ENCODE data around the gene PTPRU.

Gene PTPRU

DNA sequence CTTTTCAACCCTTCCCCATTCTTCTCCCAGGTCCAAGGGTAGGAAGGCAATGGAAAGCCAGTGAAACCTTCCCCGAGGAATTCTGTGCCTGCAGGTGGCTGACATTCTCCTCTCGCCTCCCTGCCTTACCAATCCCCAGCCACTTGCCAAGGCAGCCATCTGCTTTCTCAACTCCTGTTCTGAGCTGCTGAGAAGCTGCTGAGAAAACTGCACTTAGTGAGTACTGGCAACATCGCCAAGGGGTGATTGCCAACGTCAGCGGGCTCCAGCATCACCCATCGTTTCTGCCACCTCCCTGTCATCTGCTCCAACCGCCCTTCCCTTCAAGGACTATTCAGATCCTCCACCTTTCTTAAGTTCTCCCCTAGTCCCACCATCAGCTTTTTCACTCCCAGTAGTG, 106.0 kb downstream of the PTPRU start:
- DNase-seq: no peak

DNA sequence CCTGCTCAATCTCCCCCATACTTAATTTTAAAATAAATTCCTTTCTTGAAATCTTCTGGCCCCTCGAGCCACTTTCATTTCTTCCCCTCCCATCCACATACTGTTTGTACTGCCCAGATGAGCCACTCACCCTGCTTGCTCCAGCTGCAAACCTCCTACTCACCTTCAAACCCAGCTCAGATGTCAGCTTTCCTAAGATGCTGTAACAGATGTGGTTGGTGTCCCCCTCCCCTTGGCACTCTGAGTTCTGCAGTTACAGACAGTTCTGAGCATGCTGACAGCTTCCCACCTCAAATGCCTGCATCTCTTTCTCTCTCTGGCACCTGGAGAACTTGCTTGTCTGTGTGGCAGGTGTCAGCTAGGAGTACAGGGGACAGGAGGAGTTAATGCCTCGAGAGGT, 106.7 kb downstream of the PTPRU start:
- DNase-seq: no peak

DNA sequence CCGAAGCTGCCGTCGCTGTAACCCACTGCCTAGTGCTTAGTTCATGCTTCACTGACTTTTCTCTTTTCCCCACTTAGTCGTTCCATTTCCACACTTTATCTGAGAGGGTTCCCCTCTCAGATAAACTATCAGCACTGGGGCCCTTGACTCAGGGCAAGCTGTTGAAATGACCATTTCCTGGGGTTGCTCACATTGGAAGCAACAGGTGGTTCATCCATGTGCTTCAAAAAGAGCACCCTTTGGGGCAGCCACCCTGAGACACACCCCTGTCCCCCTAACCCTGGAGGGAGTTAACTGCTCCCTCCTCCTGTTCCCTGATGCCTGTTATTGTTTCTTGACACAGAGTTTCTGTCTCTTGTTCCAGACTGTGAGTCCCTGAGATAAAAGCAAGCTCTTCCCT, 107.2 kb downstream of the PTPRU start:
- DNase-seq: no peak

DNA sequence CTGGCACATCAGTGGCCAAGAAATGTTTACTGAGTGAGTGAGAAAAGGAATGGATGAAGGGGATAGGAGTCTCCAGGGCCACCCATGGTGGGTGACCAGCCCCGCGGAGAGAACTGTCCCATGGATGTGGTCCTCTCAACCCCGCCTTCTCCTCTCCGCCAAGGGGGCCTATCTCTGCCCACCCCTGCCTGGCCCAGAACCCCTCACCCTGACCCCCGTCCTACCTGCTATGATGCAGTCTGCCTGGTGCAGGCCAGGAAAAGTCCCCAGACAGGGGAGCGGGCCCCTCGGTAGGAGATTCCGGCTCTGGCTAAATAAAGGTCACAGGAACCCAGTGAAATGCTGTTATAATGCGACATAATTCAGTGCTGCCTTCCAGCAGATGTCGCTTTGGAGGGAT, 107.6 kb downstream of the PTPRU start:
- no peak for DNase-seq

DNA sequence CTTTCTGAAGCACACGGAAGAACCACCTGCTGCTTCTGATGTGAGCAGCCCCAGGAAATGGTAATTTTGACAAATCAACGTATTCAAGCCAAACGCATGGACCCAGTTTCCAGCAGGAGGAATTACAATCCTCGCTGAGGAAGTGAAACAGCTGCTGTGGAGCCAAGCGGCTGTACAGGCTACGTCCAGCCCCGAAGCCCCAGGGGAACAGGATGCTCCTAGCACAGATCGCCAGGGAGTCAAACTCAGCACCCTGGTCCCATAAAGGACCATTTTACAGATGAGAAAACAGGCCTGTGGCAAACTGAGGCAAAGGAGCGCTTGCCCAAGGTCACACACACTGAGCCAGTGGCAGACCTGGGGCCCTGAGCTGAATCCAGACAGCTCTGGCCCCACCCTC, 108.0 kb downstream of the PTPRU start:
- no peak for DNase-seq

DNA sequence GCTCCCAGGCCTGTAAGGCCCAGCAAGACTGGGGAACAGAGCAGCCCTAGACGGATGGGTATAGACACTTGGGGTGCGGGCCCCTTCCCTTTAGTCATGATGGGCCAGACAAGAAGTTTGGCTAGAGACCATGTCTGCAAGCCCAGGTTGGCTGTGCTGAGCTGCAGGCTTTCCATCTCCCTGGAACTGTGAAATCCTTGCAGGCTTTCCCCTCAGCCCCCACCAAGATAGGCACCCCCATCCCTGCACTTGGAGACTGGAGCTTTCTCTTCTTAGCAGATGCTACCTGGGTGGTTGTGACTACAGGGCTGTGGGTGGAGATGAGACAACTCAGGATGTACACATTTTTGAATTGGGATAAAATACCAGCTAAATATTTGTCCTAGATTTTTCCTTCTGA, 110.3 kb downstream of the PTPRU start:
- DNase-seq: no peak

DNA sequence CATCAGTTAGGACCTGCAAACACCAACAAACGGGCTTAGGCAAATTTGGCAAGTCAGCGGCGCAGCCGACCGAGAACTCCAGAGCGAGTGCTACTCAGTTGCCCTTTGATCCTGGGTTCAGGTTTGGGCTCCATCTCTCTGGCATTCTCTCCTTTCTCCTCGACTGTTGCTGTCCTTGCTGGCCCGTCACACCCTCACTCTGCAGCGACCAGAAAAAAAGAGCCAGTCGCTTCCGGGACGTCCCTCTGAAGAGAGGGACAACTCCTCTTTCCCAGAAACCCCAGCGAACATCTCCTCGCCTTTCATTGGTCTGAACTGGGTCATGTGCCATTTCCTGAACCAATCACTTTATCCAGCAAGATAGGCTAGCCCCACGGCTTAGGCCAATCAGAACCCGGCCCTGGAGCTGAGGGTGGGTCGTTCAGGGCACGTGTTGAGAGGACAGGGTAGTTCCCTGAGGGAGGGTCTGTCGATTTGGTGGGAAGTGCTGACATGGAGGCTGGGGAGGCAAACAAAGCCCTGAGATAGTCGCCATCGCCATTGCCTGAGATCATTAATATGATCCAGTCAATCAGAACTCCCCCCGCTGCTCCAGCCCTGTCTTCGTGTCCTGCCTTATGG, 113.7 kb downstream of the PTPRU start:
- DNase-seq: no peak

DNA sequence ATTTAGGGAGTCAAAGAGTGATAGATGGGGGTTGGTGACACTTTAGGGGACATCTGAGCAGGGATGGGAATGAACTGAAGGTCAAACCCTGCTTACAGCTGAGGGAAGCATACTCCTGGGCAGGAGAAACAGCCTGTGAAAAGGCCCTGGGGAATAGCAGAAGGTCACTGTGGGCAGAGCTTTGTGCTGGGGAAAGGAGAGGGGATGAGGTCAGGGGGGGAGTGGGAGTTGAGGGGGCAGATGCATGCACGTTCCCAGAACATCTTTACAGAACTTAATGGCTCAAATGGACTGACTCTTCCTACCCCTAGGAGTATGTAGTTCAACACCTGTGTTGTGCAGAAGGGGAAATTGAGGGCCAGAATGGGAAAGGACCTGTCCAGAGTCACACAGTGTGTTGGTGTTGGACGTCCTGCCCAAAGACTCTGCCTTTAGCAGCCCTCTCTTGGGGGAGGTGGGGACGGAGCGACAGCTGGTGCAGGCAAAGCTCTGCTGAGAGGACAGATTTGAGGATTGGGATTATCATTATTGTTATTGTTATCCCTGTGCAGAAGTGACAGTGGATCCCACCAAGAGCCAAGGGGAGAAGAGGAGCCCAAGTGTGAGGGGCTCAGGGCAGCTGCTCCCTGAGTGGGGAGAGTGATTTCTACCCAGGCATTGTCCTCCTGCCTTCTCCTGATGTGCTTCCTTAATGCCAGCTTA, 116.5 kb downstream of the PTPRU start:
- DNase-seq: no peak

DNA sequence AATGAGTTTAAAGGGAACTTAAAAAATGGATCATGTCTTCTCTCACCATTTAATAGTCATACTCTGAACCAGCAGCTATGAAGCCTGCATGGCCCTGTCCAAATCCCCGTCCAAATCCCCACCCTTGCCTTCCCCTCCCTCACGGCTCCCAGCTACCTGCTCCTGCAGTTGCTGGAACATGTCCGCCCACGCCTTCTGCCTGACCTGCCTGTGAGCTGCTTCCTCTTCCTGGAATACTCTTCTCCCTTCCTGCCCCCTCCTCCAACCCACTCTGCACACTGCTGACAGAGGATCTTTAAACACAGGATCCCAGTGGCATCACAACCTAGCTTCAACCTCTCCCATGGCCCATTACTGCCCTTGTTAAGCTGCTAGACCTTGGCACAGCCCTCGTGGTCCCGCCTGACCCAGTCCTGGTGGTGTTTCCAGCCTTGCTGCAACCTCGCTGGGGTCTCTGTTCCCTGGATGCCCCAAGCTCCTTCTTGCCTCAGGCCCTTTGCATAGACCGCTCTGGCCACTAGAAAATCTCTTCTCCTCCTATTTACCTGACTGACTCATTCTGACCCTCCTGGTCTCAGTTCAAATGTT, 118.3 kb downstream of the PTPRU start:
- no peak for DNase-seq

DNA sequence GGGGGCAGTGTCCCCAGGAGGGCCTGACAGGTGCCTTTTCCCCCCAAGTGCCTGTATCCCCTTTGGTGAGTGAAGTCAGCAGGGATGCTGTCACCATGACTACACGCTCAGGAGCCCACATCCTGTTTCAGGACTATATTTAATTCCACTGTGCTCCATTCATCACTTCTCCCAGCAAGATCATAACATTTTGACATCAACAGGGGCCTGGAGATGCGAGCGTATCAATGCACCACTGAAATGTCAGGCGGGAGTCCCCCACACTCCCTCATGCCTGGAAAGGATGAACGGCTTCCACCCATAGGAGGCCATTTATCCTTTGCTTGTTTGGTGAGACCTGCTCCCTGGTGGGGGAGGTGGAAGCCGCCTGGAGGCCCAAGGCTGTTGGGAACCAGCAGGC, 119.1 kb downstream of the PTPRU start:
- no peak for DNase-seq

DNA sequence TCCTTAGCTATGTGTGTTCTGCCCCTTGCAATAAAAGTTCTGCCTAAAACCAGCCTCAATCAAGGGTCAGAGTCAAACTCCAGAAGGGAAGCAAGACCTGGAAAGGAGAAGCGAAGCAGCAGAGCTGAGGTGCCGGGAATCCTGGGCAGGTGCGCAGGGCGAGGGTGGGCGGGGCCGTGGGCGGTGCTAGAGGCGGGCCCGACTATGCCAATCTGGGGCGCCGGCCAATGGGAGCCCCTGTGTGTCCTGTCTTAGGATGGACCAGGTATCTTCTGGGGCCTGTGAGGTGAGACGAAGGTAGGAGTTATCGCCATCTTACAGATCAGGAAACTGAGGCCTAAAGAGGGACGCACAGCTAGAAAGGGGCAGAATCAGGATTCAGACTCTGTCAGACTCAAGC, 120.3 kb downstream of the PTPRU start:
- no peak for DNase-seq

DNA sequence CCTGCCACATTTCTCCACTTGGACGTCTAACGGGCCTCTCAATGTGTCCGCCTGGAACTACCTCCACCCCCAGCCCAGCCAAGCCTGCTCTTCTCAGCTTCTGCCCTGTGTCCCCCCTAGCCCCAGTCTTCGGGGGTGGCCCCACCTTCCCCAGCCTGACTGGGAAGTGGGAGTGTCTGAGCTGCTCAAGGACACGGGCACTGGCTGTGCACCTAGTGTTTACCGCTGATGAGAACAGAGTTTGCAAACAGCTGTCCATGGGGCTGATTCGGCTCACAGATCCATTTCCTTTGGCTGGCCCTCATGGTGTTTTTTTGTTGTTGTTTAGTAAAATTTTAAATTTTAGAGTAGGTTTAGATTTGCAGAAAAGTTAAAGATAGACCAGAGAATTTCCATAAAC, 121.1 kb downstream of the PTPRU start:
- DNase-seq: no peak

DNA sequence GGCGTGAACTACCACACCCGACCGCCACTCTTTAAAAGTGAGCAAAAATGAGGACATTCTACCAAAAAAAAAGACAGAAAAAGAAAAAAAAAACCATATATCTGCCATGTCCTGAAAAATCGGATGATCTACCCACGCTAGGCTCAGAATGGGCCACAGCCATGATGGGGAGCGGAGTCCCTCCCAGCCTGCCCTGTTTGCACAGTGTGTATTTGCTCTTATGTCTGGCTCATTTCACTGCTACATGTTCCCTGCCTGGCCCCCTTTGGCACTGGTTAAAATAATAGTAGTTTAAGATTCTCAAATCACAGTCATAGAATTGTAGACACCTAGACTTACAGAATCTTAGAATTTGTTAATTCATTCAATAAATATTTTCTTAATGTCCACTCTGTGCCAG, 121.9 kb downstream of the PTPRU start:
- no peak for DNase-seq

DNA sequence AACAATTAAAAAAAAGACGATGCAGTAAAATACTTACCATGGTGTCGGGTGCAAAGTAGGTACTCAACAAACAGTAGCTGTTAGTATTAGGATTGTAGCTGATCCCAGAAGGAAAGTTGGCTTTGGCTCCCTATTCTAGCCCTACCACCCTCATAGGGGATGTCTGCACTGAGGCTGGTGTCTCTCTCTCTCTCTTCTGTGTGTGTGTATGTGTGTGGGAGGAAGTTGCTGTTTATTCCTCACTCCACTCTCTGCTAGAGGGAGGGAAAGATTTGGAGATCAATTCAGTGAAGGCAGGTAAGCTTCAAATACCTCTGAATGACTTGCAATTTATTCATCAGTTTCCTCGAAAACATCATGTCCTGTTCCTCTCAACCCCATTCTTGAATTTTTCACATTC, 124.4 kb downstream of the PTPRU start:
- DNase-seq: no peak

DNA sequence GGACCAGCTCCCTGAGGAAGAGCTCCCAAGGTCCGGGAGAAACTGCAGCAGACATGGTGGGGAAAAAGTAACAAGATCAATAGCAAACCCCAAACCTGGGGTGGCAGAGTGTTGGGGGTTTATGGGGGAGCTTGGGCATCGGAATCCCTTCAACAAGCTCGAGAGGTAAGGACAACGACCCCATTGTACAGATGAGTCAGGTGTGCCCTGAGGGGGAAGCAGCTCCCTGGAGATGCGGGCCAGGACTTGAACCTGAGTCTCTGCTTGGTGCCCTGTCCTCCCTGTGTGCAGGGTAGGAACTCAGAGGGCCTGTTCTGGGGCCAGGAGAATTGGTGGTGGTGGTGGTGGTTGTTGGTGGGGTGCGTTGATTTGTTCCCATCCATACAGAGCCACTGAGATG, 125.4 kb downstream of the PTPRU start:
- DNase-seq: no peak

DNA sequence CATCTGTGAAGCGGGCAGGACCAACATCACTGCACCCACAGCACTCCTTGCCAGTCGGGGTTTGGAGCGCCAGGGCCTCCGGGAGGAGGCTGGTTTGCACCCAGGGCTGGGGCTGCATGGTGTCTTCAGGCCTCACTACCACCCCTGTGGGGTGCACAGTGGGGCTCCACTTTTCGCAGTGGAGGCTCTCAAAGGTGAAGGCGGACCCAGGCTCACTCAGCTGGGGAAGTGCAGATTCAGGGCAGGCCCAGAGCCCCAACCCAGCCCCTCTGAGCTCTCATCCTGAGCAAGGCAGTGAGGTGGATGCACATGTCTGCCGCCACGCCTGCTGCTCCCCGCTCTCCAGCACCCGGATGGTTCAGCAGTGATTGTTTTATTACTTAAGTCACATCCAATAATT, 125.8 kb downstream of the PTPRU start:
- no peak for DNase-seq

DNA sequence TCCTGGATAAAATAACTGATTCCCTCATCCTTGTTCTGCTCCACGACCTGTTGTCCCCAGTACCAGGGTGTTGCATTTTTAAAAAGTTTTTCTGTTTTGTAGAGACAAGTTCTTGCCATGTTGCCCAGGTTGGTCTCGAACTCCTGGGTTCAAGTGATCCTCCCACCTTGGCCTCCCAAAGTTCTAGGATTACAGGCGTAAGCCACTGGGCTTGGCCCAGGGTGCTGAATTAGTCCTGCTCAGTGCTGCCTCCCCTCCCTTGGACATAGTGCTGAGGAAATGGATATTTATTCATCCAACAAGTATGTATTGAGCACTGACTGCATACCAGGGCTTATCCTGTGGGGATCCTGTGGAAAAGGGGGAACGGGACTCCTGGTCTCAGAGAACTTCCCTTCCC, 126.4 kb downstream of the PTPRU start:
- no peak for DNase-seq

DNA sequence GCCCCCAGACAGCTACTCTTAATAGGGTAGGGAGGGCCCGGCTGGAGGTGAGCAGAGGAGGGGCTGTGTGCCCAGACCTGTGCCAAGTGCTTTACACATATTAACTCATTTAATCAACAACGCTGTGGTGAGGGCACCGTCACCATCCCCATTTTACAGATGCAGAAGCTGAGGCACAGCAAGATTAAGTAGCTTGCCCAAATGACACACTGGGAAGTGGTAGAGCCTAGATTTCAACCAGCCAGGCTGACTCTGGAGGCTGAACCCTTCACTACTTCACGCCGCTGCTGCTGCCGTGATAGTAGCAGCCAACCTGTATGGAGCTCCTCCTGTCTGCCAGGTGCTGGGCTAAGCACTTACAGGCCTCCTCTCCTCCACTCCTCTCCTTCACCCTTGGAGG, 127.2 kb downstream of the PTPRU start:
- DNase-seq: no peak

DNA sequence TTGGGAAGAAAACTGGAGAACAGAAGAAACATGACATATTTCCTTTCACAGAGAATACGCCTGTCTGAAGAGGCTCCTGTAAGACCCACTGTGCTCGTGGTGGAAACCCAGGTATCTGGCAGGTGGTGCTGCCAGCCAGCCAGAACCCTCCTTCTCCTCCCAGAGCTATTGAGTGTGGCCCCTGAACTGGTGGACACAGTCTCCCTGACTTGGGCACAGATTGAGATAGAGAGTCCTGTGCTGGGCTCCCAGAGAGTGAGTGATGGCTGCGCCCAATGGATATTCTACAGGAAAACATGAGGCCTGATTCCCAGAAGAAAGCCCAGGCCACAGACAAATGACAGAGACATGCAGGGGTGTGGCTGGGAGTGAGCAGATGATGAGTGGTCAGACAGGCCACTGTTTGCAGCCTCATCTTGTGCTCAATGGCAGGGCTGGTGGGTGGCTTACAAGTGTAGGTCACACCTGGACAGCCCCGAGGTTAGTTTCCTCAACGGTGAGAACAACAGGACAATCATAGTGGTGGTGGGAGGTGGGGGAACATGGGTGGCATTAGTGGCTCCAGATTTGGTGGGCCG, 127.9 kb downstream of the PTPRU start:
- no peak for DNase-seq

DNA sequence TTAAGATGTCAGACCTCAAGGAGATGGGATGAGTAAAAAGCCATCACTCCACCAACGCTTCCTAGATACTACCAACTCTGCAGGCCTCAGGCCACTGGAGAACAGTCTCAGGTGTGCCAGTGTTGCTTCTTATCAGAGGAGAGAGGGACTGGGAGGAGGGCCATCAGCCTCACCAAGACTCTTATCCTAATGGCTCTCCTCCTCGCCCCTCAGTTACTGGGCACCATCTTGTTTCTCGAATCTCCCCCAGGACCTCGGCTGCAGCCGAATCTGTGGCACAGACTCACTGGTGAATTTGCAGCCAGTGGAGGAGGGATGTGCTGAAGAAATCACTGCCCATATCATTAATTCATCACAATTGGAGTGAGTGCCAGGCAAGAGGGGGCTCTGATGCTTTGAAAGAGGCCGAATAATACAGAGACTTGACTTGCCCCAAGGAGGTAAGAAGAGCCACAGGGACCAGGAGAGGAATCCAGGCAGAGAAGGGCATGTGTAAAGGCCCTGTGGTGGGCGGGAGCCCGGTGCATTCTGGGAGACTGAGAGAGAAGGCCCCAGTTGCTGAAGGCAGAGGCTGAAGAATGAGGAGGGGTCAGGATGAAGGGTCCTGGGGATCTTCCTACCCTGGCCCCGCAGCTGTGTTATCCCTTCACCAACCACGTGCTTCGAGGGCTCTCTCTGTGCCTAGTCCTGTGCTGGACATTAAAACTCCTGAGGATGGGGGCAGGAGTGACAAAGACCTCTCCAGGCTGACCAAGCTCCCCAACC, 129.8 kb downstream of the PTPRU start:
- DNase-seq: no peak

DNA sequence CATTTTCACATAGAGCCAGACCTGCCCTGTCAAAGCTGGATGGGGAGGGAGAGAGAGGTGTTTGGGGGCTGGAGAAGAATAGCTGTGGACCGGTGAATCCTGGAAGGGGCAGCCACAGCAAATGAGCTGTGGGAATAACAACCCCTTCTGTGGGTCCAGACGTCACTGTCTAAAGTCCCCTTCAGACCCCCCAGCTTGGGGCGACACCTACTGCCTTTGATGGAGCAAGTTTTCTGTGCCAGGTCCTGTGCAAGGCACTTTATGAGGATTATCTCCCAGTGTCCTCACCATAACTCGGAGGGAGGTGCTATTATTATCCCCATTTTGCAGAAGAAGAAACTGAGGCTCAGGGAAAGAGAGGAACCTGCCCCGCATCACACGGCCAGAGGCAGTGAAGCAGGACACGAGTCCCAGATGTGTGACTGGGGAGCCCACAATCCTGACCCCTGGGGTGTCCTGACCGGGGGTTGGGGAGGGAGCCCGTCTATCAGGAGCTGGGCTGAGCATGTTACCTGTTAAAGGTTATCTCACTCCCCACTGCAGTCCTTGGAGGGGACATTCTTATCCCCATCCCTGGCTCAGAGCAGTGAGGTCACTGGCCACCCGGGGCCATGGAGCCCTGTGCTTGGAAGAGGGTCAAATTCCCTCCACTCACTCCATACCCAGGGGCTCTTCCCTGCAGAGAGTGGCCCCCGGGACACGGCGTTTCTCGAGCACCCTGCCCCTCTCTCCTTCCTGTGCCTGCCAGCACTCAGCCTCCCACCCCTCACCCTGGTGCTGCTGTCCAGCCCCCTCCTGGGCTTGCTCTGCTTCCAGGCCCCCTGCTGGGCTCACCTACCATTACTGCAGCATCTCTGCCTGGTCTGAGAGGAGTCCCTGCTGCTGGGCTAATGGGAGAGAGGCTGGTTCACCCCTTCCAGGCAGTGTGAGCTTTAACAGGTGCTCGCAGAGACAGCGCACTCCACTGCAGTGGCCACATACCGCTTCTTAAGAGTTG, 132.9 kb downstream of the PTPRU start:
- no peak for DNase-seq

DNA sequence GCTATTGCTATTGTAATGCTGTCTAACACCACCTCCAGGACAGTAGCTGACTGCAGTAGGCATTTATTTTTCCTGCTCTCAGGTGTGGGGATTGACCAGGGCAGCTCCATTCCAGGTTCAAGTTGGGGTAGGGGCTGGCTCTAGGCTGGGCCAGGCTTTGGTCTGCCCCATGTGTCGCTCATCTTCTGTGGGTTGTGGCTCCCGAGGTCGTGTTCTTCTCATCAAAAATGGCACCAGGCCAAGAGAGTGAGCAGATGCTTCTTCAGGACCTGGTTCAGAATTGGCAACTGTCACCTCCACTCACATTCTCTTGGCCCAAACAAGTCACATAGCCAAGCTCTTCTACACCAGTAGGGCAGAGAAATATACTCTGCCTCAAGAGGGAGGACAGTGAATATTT, 133.7 kb downstream of the PTPRU start:
- no peak for DNase-seq
